Activated naive CD4-positive, alpha-beta T cell (primary cell): Measurements from ENCODE around the gene ZNF486.
"Not testable (repeated sequence)": the region's sequence is repeated elsewhere in the genome, so short reads cannot be mapped to it uniquely, and the experiment has no call there.

Source experiments
- DNase-seq, 4 experiments: peaks; one replicate each; lab custom pipeline; 2025; lab: John Stamatoyannopoulos, UW

The ZNF486 gene

DNA sequence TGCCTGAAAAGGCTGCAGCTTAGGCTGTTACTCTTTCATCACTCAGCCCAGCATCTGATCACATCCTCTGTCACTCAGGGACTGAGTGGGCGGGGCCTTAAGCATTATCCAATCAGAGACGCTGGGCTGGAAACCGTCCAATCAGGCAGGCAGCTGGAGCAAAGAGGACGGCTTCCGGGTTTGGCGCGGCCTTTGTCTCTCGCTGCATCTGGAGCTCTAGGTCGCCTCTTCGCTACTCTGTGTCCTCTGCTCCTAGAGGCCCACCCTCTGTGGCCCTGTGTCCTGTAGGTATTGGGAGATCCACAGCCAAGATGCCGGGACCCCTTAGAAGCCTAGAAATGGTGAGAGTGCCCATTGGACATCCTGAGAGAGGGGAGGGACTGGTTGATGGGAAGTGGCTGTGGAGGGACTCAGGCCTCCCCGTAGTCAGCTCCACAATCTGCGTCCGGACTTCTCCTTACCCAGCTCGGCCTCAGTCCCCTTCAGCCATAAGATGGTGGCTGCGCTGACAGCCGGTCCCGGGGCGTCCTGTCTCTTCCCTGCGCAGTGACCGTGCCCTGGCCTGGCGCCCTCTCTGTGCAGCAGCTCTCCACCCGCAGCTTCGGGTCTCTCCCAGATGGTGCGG, at the start of gene ZNF486:
ZNF486 (plus strand) TSS at position 195 of the 625 bp plus-strand sequence; CDS start at position 312, 117 bp downstream.
- peak; percentile 63 to 81 (median 74) for DNase-seq

DNA sequence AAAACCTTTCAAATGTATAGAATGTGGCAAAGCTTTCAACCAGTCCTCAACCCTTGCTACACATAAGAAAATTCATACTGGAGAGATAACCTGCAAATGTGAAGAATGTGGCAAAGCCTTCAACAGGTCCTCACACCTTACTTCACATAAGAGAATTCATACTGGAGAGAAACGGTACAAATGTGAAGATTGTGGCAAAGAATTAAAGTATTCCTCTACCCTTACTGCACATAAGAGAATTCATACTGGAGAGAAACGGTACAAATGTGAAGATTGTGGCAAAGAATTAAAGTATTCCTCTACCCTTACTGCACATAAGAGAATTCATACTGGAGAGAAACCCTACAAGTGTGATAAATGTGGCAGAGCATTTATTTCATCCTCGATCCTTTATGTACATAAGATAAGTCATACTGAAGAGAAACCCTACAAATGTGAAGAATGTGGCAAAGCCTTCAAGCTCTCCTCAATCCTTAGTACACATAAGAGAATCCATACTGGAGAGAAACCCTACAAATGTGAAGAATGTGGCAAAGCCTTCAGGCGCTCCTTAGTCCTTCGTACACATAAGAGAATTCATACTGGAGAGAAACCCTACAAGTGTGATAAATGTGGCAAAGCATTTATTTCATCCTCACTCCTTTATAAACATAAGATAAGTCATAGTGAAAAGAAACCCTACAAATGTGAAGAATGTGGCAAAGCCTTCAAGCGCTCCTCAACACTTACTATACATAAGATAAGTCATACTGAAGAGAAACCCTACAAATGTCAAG, 48.8 kb upstream of the ZNF486 start:
- not testable (repeated sequence) for DNase-seq

DNA sequence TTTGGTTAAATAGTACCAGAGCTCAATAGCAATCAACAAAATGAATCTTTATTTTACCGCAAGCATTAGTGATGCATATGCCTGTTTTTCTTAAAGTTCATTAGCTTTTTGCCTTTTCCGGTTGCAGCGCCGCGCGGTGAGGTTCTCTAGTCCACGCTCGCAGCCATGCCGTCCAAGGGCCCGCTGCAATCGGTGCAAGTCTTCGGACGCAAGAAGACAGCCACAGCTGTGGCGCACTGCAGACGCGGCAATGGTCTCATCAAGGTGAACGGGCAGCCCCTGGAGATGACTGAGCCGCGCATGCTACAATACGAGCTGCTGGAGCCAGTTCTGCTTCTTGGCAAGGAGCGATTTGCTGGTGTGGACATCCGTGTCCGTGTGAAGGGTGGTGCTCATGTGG, 42.1 kb upstream of the ZNF486 start:
- no peak for DNase-seq

DNA sequence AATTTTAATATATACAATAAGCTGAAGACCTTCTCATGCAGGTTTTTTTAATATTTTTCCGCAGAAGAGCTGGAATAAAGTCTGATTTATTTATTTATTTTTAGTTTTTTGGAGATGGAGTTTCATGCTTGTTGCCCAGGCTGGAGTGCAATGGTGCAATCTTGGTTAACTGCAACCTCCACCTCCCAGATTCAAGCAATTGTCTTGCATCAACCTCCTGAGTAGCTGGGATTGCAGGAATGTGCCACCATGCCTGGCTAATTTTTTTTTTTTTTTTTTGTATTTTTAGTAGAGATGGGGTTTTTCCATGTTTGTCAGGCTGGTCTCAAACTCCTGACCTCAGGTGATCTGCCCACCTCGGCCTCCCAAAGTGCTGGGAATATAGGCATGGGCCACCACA, 34.1 kb upstream of the ZNF486 start:
- DNase-seq = not testable (repeated sequence)

DNA sequence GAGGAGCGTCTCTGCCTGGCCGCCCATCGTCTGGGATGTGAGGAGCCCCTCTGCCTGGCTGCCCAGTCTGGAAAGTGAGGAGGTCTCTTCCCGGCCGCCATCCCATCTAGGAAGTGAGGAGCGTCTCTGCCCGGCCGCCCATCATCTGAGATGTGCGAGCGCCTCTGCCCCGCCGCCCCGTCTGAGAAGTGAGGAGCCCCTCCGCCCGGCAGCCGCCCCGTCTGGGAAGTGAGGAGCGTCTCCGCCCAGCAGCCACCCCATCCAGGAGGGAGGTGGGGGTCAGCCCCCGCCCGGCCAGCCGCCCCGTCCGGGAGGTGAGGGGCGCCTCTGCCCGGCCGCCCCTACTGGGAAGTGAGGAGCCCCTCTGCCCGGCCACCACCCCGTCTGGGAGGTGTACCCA, 29.3 kb upstream of the ZNF486 start:
- DNase-seq = not testable (repeated sequence)

DNA sequence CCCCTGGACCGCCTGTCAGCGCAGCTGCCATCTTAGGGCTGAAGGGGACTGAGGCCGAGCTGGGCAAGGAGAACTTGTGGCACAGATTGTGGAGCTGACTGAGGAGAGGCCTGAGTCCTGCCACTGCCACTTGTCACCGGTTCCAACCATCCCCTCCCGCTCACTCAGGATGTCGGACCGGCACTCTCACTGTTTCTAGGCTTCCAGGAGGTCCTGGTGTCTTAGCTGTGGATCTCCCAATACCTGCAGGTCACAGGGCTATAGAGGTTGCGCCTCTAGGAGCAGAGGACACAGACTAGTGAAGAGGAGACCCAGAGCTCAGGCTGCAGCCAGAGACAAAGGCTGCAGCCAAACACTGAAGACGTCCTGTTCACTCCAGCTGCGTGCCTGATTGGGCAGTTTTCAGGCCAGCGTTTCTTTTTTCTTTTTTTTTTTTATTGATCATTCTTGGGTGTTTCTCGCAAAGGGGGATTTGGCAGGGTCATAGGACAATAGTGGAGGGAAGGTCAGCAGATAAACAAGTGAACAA, 15.3 kb upstream of the ZNF486 start:
- no peak for DNase-seq

DNA sequence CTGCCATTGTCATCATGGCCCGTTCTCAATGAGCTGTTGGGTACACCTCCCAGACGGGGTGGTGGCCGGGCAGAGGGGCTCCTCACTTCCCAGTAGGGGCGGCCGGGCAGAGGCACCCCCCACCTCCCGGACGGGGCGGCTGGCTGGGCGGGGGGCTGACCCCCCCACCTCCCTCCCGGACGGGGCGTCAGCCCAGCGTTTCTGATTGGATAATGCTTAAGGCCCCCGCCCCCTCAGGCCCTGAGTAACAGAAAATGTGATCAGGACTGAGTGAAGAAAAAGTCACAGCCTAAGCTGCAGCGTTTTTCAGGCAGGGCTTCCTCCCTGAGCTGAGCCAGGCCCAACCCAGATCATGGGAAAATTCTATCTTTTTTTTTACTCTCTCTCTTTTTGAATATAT, 14.5 kb upstream of the ZNF486 start:
- DNase-seq = not testable (repeated sequence)

DNA sequence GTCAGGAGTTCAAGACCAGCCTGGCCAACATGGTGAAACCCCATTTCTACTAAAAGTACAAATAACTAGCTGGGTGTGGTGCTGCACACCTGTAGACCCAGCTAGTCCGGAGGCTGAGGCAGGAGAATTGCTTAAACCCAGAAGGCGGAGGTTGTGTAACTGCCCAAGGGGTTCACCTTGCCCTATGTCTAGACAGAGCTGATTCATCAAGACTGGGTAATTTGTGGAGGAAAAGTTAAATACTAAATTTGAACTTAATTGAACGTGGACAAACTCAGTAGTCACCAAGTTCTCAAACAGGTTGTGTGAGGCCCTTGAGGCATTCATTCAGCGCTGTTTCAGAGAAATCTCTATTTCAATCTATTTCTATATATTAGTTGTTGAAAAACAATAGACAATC, 13.7 kb upstream of the ZNF486 start:
- no peak for DNase-seq

DNA sequence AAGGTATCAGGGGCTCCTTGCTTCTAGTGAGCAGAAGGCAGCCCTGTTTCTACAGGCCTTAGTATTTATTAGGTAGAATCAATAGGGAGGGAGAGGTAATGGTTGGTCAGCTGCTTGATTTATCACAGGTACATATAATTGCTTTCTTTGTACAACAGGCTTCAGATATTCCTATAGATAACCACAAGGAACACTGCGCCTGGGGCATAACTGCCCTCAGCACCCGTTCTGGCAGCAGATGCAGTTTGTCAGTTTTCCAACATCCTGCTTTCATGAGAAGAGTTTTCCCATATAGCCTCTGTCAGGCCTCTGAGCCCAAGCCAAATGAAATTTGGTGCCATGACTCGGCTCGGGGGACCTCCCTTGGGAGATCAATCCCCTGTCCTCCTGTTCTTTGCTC, 12.4 kb upstream of the ZNF486 start:
- no peak for DNase-seq

DNA sequence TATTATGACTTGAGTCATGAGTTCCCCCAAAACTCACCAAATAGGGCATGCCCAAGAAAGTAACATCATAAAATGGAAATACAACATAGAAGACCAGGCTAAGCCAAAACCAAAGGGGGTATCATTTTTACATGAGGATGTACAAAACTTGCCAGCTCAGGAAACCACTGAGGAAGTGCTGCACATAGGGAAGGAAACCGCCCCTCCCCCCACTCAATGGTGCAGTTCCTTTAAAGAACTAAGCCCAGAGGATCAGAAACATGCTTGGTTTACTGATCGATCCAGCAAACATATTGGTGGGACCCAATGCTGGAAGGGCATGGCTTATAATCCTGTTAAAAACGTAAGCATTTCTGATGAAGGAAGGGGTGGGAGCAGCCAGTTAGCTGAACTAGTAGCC, 4.2 kb upstream of the ZNF486 start:
- DNase-seq = no peak

DNA sequence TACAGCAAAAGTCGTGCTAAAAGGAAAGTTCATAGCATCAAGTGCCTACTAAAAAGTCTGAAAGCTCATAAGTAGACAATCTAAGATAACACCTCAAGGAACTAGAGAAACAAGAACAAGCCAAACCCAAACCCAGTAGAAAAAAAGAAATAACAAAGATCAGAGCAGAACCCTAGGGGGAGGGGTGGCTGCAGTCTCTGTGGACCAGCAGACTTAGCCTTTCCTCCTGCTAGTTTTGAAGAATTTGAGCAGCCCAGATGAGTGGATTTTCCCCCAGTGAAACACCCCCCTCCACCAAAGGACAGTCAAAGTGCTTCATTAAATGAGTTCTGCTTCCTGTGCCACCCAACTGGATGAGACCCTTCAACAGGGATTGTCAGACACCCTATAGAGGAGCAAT, 2.6 kb upstream of the ZNF486 start:
- no peak for DNase-seq

DNA sequence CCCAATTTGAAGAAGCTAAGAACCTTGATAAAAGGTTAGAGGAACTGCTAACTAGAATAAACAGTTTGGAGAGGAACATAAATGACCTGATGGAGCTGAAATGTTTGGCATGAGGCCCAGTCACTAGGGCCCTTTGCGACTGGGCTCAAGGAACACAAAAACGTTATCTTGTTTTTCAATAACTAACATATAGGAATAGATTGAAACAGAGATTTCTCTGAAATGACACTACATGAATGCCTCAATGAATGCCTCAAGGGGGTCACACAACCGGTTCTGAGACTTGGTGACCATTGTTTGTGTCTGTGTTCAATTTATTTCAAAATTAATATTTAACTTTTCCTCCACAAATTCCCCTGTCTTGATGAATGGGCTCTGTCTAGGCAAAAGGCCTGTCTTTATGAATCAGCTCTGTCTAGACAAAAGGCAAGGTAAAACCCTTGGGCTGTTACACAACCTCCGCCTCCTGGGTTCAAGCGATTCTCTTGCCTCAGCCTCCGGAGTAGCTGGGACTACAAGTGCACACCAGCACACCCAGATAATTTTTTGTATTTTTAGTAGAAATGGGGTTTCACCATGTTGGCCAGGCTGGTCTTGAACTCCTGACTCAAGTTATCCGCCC, 932 bp upstream of the ZNF486 start:
- no peak for DNase-seq

DNA sequence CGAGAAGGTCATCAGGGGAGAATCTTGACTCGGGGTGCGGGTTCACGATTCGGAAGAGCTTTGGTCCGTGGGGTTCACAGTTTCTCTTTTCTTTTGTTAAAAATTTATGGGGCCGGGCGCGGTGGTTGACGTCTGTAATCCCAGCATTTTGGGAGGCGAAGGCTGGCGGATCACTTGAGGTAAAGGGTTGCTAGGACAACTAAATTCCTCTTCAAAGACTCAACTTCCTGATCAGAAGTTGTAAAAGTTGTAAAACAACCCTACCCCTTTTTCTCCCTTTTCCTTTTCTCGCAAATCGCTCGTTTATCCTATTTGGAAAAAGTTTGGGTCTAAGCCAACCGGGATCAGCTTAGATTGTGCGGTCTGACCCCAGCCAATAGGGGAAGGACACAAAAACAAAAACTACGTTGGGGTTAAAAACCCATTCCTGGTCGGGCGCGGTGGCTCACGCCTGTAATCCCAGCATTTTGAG, 673 bp downstream of the ZNF486 start:
- DNase-seq = no peak

DNA sequence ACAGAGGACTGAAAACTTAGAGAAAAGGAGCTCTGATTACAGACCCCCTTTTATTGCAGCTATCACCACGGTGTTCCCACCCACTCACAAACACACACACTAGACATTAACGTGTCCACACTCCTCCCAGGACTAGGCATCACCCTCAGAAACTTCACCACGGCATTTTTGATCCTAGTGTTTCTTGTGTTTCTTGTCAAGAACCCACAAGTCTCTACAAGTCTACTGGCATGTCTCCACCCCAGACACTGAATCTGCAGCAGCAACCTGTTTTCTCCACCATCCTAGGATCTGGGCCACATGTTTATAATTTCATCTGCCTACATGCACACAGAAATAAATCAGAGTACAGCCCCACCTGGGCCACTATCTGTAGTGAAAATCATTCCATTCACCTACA, 4.3 kb downstream of the ZNF486 start:
- DNase-seq = no peak

DNA sequence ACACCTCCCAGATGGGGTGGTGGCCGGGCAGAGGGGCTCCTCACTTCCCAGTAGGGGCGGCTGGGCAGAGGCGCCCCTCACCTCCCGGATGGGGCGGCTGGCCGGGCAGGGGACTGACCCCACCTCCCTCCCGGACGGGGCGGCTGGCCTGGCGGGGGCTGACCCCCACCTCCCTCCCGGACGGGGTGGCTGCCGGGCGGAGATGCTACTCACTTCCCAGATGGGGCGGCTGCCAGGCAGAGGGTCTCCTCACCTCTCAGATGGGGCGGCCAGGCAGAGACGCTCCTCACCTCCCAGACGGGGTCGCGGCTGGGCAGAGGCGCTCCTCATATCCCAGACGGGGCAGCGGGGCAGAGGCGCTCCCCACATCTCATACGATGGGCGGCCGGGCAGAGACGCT, 8.8 kb downstream of the ZNF486 start:
- DNase-seq = not testable (repeated sequence)

DNA sequence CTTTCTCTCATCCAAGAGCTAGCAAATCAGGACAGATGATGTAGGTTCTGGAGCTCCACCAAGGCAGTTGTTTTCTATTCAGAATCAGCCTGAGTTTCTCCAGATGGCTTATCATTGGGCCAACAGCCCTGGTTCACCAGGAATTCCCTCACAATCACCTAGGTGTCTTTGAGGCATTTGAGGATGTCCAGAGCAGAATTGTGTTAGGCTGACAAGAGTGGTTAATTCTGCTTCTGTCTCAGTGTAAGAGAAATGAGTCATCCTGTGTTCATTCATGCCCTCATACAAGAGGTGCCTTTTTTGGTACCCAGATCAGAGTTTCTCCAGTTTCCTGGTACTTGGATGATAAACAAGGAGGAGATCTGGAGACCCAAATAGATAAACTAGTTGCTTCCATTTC, 12.9 kb downstream of the ZNF486 start:
- DNase-seq = not testable (repeated sequence)

DNA sequence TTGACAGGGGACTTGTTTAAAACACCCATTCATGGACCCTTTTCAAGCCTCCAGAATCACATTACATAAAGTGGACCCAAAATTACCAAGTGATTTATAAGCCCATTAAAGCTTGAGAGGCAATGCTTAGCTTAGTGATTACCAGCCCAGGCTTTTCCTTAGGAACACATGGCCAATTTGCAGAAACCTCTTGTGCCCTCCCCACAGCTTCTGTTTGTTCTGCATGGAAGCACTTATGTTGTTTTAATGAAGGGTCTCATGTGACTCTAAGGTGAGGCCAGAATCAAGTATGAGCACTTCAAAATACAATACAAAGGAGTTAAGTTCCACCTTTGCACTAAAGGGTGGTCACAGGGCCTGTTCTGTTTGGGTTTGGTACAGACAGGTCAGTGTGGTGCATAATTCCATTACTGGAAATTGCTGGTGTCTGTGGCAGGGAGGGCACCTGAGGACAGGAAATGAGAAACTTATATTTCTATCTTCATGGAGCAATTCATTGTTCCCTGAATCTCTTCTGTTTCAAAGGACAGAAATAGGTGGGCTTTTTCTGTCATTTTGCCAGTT, 15.3 kb downstream of the ZNF486 start:
- no peak for DNase-seq

DNA sequence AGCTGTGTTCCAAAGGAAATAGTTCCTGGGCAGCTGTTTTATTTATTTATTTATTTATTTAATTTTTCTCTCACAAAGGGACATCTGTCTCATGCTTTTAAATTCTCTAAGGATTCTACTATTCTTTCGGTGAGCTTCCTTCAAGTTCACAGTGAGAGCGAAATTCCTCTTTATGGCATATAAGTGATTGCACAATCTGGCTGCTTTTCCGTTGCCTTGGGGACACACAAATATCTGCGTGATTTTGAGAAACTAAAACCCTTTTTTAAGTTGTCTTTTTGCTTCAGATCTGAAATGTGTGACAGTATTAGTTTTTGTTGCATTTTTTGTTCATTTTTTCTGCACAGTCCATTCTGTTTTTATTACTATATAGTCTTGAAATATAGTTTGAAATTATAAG, 19.2 kb downstream of the ZNF486 start:
- no peak for DNase-seq

DNA sequence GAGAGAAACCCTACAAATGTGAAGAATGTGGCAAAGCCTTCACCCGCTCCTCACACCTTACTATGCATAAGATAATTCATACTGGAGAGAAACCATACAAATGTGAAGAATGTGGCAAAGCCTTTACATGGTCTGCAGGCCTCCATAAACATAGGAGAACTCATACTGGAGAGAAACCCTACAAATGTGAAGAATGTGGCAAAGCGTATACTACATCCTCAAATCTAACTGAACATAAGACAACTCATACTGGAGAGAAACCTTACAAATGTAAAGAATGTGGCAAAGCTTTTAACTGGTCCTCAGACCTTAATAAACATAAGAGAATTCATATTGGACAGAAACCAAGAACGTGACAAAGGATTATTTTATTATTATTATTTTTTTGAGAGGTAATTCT, 30.7 kb downstream of the ZNF486 start:
- no peak for DNase-seq

DNA sequence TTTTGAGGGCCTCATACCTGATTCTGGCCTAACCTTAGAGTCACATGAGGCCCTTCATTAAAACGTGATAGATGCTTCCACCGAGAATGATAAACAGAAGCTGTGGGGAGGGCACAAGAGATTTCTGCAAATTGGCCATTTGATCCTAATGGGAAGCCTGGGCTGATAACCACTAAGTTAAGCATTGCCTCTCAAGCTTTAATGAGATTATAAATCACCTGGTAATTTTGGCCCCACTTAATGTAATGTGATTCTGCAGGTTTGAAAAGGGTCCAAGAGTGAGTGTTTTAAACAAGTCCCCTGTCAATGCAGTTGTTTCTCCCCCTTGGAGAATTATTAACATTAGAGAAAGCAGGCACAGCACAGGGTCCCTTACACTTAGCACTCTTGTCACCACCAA, 42.0 kb downstream of the ZNF486 start:
- no peak for DNase-seq

DNA sequence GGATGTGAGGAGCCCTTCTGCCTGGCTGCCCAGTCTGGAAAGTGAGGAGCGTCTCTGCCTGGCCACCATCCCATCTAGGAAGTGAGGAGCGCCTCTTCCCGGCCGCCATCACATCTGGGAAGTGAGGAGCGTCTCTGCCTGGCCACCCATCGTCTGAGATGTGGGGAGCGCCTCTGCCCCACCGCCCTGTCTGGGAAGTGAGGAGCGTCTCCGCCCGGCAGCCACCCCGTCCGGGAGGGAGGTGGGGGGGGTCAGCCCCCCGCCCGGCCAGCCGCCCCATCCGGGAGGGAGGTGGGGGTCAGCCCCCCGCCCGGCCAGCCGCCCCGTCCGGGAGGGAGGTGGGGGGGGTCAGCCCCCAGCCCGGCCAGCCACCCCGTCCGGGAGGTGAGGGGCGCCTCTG, 47.4 kb downstream of the ZNF486 start:
- not testable (repeated sequence) for DNase-seq

DNA sequence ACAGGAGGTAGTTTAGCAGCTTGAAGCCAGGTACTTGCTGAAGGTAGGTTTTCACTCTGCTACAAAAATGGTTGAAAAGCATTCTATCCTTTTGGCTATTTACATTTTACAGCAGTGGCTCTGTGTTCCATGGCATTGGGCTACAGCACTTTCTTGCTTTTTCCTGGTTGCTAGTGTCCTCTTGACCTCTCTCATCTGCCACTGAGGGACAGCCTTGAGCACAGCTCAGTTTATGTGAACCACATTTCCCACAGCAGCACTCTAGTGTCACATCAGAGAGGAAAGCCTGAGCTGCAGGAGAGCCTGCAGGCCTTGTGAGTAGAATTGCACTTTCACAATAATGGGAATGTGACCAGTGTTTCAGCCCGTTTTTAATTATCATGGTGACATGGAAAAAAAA, 54.6 kb downstream of the ZNF486 start:
- DNase-seq = not testable (repeated sequence)

DNA sequence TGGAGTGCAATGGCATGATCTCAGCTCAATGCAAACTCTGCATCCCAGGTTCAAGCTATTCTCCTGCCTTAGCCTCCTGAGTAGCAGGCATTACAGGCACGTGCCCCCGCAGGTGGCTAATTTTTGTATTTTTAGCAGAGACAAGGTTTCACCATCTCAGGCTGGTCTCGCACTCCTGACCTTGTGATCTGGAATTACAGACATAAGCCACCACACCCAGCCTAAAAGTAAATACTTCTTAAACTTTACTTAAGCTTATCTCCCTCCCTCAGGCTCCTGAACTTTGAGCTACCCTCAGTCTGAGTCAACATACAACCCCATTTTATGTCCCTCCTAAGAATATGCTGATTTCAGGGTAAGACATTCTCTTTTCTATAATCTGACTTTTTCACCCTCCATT, 66.1 kb downstream of the ZNF486 start:
- no peak for DNase-seq
